GM10266 (cell line): ENCODE measurements around the gene CAMSAP2.

Experiments used
- DNase-seq: peaks from one replicate; pipeline ENCODE4 v3.0.0; 2012; ENCODE audit errors: extremely low spot score
- CTCF ChIP-seq: IDR thresholded peaks from 2 replicates; pipeline ENCODE4 v1.5.1; 2012; ENCODE audit warnings: mild to moderate bottlenecking, low read depth; ENCODE audit not compliant: control insufficient read depth, insufficient read depth; ENCODE audit errors: missing control alignments

The CAMSAP2 gene

GRCh38 chr1:200873671-200874397, 135.1 kb downstream of the CAMSAP2 start:
- peak; percentile 34 for TF ChIP-seq CTCF
- no peak for DNase-seq

GRCh38 chr1:200874694-200875093, 136.0 kb downstream of the CAMSAP2 start:
- TF ChIP-seq CTCF = no peak

GRCh38 chr1:200875416-200875815, 136.7 kb downstream of the CAMSAP2 start:
- DNase-seq = no peak
- no peak for TF ChIP-seq CTCF

More at GRCh38 chr1:200874694-200875093, 136.0 kb downstream of the CAMSAP2 start:
- DNase-seq = no peak

GRCh38 chr1:200877010-200877409, 138.3 kb downstream of the CAMSAP2 start:
- TF ChIP-seq CTCF = no peak
- DNase-seq = no peak

GRCh38 chr1:200877839-200878551, 139.3 kb downstream of the CAMSAP2 start:
- peak; percentile 21 for DNase-seq
- no peak for TF ChIP-seq CTCF

- no peak for TF ChIP-seq CTCF
- peak; percentile 26 for DNase-seq
Measured at GRCh38 chr1:200880212-200880611, 141.5 kb downstream of the CAMSAP2 start.

- DNase-seq = no peak
- no peak for TF ChIP-seq CTCF
Measured at GRCh38 chr1:200883118-200883517, 144.4 kb downstream of the CAMSAP2 start.
